Tibial nerve (tissue), 3 donors: ENCODE data around the gene PLCXD3.

Experiments
- CTCF ChIP-seq, 5 experiments: fragments of 200-600 bp in 3 of 5; fragments of 450-650 bp in 2 of 5; sonication (generic) in 3 of 5; IDR thresholded peaks; one replicate each; pipeline ENCODE4 v1.5.1; 2016 to 2019; ENCODE audit warnings: antibody characterized with exemption in 5 of 5, mild to moderate bottlenecking in 3 of 5, moderate library complexity in 2 of 5
- POLR2A ChIP-seq, 2 donors: fragments of 450-650 bp; IDR thresholded peaks; one replicate each; pipeline ENCODE4 v1.6.1; 2017; ENCODE audit warnings: antibody characterized with exemption in 2 of 2, mild to moderate bottlenecking in 2 of 2, moderate library complexity in 2 of 2

GRCh38 chr5:41445937-41446563 is 64.4 kb downstream of the PLCXD3 start:
- TF ChIP-seq CTCF (IDR thresholded peaks at IDR 0.05): no peak
- TF ChIP-seq POLR2A (IDR thresholded peaks at IDR 0.05): no peak
